SJSA1 (cell line): ENCODE data around the gene LYSMD1. TPM values are rescaled to one million over a fixed set of nuclear protein-coding genes. Genes with fewer than 3 reads are reported as not detected.
"Not testable (repeated sequence)": the region's sequence is repeated elsewhere in the genome, so short reads cannot be mapped to it uniquely, and the experiment has no call there.

Source experiments
- DNase-seq, 2 experiments: peaks; one replicate each; pipeline ENCODE4 v3.0.0-alpha.2; 2015 to 2020; ENCODE audit warnings: low spot score in 2 of 2, low read depth in 1 of 2
- H3K27ac ChIP-seq: fragments of 250-450 bp; sonication (Bioruptor Pico); 2 replicates; pipeline ENCODE4 v1.5.1; 2020; ENCODE audit warnings: mild to moderate bottlenecking, moderate library complexity
- H3K27me3 ChIP-seq: fragments of 250-450 bp; sonication (Bioruptor Pico); replicated peaks from 2 replicates; pipeline ENCODE4 v1.5.1; 2020; ENCODE audit warnings: mild to moderate bottlenecking, moderate library complexity
- H3K36me3 ChIP-seq: fragments of 250-450 bp; sonication (Bioruptor Pico); 2 replicates; pipeline ENCODE4 v1.5.1; 2020; ENCODE audit warnings: mild to moderate bottlenecking
- H3K4me1 ChIP-seq: fragments of 250-450 bp; sonication (Bioruptor Pico); replicated peaks from 2 replicates; pipeline ENCODE4 v1.6.1; 2021; ENCODE audit warnings: mild to moderate bottlenecking
- H3K4me3 ChIP-seq: fragments of 250-450 bp; sonication (Bioruptor Pico); 2 replicates; pipeline ENCODE4 v1.5.1; 2020; ENCODE audit warnings: mild to moderate bottlenecking
- H3K9me3 ChIP-seq: fragments of 250-450 bp; sonication (Bioruptor Pico); replicated peaks from 2 replicates; pipeline ENCODE4 v1.5.1; 2020; ENCODE audit warnings: mild to moderate bottlenecking
- total RNA-seq: library from RNA; depleted of rRNA; stranded (reverse); fragments of >200 nt; shearing (Covaris generic); gene quantifications from 2 replicates; pipeline ENCODE4 v1.2.3, GENCODE V29; 2014; rRNA removed

The LYSMD1 gene, protein sequence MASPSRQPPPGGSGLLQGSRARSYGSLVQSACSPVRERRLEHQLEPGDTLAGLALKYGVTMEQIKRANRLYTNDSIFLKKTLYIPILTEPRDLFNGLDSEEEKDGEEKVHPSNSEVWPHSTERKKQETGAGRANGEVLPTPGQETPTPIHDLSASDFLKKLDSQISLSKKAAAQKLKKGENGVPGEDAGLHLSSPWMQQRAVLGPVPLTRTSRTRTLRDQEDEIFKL
- 15.8 and 18.3 TPM in 2 replicates for total RNA-seq

DNA sequence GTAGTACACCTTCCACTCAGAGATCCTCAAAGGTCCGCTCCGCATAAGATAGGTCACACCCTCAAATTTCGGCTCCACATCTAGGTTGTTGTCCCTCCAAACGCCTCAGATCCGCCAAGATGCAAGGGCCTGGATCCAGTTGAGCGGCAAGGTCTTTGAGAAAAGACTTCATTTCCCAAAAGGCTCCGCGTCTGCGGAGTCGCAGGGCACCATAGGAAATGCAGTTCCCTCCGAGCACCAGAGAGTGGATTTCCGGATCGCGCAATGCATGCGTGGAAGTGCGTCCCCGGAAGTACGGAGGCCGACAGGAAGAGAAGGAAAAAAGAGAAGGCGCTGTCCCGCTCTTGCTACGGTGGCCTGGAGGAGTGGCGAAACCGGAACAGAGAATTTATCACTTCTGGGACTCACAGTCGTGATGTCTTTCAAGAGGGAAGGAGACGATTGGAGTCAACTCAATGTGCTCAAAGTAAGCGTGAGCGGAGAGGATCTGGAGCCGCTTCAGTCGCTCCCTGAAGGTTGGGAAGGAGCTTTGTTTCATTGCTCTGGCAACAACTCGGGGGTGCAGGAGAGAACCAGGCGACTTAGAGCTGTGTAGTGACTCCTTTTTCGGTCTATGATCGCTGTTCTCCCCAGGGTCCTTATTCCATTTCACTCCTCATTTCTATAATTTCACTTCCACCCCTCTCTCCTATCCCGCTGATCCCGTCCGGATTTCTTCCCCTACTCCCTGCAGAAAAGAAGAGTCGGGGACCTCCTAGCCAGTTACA lies at the start of gene LYSMD1, which contains the start of gene SCNM1:
TSS of gene LYSMD1 (minus strand) at position 165 of the 767 bp plus-strand sequence. CDS start 644 bp downstream, outside the sequence.
TSS of gene SCNM1 (plus strand) at position 407 of the 767 bp plus-strand sequence. CDS start at position 416, 9 bp downstream.
- peak within 1 kb of the TSS; percentile 36 for H3K27ac ChIP-seq
- no peaks in the 10 kb centered on the region for H3K9me3 ChIP-seq
- peak within 1 kb of the TSS; percentile 51 for H3K4me3 ChIP-seq
- H3K27me3 ChIP-seq: no peaks in the 10 kb centered on the region
- H3K36me3 ChIP-seq: peaks cover 53% of the 10 kb centered on the region
- H3K4me1 ChIP-seq: peaks cover 19% of the 10 kb centered on the region
- peak; percentile 97 to 98 for DNase-seq

DNA sequence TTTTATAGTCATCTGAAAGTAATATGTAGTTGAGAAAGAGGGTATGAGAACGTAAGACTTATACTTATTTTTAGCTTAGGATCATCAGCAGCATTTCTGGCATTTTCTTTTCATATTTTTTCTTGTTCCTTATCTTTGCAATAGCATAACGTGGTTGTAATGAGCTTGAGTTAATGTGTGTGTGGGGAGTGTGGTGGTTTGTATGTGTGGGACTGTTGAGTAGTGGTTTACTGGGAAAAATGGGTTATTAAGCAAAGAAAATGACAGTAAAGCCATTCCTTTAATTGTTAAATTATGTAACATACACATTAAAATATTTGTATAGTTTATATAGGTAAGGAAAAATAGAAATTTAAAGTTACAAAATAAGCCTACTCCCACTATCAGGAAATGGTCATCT lies 47.9 kb upstream of the LYSMD1 start:
- Histone ChIP-seq H3K36me3 (peaks cover 83% of the 10 kb centered on the region), H3K9me3 (no peaks in the 10 kb centered on the region), H3K4me1 (no peaks in the 10 kb centered on the region), H3K27me3 (no peaks in the 10 kb centered on the region), H3K4me3 (no peak overlapping the region), H3K27ac (no peak overlapping the region)
- DNase-seq: no peak

DNA sequence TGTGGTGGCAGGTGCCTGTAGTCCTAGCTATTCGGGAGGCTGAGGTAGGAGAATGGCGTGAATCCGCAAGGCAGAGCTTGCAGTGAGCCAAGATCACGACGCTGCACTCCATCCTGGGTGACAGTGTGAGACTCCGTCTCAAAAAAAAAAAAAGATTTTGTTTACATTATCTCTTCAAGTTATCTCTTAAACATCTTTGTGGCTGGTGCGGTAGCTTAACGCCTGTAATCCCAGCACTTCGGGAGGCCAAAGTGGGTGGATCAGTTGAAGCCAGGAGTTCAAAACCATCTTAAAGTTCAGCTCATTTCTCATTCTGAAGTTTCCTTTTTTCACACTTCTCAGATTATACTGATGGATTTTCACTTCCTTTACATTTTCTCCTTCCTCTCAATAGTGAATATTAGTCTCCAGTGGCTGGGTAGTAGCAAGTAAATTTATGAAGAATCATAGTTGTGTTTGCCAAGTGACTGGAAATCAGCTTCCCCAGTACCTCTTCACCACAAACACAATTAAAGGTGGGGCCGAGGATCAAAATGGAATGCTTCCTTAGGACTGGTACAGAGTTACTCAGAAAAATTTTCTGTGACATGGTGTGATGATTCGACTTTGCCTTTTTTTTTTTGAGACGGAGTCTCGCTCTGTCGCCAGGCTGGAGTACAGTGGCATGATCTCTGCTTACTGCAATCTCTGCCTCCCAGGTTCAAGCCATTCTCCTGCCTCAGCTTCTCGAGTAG lies 46.4 kb upstream of the LYSMD1 start:
- H3K27me3 ChIP-seq: no peaks in the 10 kb centered on the region
- H3K36me3 ChIP-seq: peaks cover 81% of the 10 kb centered on the region
- H3K4me1 ChIP-seq: no peaks in the 10 kb centered on the region
- no peak for DNase-seq
- H3K9me3 ChIP-seq: no peaks in the 10 kb centered on the region
- H3K4me3 ChIP-seq: no peak overlapping the region
- H3K27ac ChIP-seq: no peak overlapping the region

DNA sequence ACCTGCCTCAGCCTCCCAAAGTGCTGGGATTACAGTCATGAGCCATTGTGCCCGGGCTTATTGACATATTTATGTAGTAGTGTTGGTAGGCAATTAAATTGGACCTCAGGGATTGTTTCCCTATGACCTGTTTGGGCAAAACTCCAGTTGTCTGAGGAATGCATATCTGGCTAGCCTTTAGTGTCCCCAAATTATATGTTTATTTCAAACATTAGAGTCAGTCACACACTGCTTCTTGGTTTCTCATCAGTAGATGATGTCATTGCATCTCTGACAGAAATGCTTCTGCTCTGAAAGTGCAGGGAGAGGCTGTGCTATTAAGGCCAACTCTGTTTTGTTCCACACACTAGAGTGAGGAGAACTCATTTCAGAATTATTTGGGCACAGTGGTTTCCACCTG lies 45.1 kb upstream of the LYSMD1 start:
- Histone ChIP-seq H3K4me3 (no peak overlapping the region), H3K27ac (no peak overlapping the region), H3K4me1 (no peaks in the 10 kb centered on the region), H3K36me3 (peaks cover 86% of the 10 kb centered on the region), H3K9me3 (no peaks in the 10 kb centered on the region), H3K27me3 (no peaks in the 10 kb centered on the region)
- no peak for DNase-seq

DNA sequence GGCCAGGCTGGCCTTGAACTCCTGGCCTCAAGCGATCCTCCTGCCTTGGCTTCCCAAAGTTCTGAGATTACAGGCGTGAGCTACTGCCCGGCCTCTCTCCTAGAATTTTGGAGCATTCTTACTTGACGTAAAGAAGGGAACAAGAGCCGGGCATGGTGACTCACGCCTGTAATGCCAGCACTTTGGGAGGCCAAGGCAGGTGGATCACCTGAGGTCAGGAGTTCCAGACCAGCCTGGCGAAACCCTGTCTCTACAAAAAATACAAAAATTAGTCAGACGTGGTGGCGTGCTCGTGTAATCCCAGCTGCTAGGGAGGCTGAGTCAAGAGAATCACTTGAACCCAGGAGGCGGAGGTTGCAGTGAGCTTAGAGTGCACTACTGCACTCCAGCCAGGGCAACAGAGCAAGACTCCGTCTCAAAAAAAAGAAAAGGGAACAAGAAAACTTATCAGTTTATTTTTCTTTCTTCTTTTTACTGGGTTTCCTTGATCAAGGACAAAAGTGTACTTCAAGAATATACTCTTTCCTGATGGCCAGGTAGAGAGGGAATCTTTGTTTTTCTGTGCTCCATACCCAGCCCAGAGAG lies 39.8 kb upstream of the LYSMD1 start:
- not testable (repeated sequence) for DNase-seq, H3K27me3 ChIP-seq, H3K4me3 ChIP-seq, H3K4me1 ChIP-seq, H3K27ac ChIP-seq, H3K9me3 ChIP-seq
- H3K36me3 ChIP-seq: peaks cover 90% of the 10 kb centered on the region

DNA sequence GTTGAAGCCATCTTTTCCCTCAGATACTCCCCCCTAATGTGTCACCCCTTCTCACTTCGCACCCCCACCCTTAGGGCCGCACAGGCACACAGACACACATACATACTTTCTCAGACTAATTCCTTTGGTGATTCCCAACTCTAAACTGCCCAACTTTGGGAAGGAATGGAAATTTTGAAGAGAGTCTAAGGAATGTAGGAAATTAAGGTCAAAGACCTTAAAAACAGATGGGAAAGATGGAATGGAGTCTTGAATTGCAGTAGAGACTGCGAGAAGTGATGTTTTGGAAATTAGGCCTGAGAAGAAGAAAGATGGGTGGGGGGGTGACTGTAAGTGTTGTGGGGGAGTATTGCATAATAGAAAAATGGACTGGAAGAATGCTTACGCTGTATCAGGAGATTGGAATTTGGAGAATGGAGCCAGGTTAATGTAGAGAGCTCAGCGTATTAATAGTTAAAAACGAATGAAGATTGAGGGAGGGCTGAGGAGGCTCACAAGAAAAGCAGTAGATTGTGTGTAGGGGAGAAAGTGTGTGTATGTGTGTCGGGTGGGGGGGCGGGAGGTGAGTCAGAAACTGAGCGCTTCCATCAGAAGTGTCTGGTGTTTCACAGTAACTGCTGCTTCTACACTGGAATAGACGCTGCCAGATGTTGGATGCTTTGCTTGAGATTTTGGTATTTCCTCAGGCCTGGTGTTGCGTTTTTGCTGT lies 34.3 kb upstream of the LYSMD1 start:
- Histone ChIP-seq H3K4me1 (peaks cover 20% of the 10 kb centered on the region), H3K27me3 (no peaks in the 10 kb centered on the region), H3K9me3 (no peaks in the 10 kb centered on the region), H3K4me3 (peak overlapping the region; percentile 64), H3K27ac (peak overlapping the region; percentile 74), H3K36me3 (peaks cover 43% of the 10 kb centered on the region)
- DNase-seq: peak; percentile 61 to 75

DNA sequence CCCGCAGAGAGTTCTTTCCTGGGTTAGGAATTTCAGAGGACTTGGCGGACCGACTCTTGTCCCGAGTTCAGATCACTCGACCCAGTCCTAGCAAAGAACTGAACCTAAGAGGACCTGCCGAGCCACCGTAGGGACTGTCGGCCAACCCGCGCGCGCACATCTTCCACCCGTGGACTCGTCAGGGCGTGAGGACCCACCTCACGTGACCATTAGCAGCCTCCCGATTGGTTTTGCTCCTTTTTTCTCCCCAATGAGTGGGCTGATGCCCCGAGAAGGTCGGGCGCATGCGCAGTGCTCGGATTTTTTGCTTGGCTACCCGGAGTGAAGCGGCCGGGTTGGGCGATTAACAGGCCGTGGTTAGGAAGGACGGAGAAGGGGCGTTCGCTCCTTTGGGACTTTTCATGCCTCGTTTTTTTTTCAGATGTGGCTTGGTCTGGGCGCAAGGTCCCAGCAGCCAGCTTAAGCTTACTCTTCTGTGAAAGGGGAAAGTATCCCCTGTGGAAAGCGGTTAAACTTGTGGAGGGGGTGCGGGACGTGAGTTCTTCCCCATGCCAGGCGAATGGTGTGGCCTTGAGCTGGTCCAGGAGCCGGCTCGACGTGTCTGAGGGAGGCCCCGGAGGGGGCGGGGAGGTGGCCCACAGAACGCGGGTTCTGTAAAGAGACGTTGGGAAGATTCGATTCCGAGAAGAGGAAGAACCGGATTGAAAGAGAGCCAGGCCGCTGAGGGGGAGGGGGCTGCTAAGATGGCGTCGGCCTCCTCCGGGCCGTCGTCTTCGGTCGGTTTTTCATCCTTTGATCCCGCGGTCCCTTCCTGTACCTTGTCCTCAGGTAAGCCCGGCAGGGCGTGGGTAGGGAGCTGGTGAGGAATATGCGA lies 32.8 kb upstream of the LYSMD1 start, which contains the start of gene PIP5K1A:
TSS of gene PIP5K1A (plus strand) at position 299 of the 874 bp plus-strand sequence. CDS start at position 744, 445 bp downstream.
- peaks cover 25% of the 10 kb centered on the region for H3K4me1 ChIP-seq
- peak within 1 kb of the TSS; percentile 74 for H3K27ac ChIP-seq
- H3K27me3 ChIP-seq: no peaks in the 10 kb centered on the region
- no peaks in the 10 kb centered on the region for H3K9me3 ChIP-seq
- DNase-seq: peak; percentile 96 to 99
- H3K36me3 ChIP-seq: peaks cover 29% of the 10 kb centered on the region
- peak within 1 kb of the TSS; percentile 64 for H3K4me3 ChIP-seq

DNA sequence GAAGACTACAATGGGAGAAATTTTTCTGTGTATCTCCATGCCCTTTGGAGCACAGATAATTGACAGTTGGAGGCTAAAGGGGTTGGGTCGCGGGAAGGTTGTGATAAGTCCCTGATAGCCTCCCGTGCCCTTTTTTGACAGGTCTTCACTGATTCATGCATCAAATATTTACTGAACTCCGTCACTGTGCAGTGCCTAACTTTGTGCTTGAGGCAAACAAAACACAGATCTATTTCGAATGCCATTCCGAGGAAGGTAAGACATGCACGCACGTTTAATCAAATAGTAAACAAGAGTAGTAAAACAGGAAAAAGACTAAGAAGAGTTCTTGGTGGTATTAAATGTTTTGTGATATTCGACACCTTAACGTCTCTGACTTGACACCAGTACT lies 32.2 kb upstream of the LYSMD1 start:
- Histone ChIP-seq H3K4me1 (peaks cover 25% of the 10 kb centered on the region), H3K36me3 (peaks cover 23% of the 10 kb centered on the region), H3K9me3 (no peaks in the 10 kb centered on the region), H3K4me3 (peak overlapping the region; percentile 64), H3K27ac (peak overlapping the region; percentile 74), H3K27me3 (no peaks in the 10 kb centered on the region)
- DNase-seq: no peak

DNA sequence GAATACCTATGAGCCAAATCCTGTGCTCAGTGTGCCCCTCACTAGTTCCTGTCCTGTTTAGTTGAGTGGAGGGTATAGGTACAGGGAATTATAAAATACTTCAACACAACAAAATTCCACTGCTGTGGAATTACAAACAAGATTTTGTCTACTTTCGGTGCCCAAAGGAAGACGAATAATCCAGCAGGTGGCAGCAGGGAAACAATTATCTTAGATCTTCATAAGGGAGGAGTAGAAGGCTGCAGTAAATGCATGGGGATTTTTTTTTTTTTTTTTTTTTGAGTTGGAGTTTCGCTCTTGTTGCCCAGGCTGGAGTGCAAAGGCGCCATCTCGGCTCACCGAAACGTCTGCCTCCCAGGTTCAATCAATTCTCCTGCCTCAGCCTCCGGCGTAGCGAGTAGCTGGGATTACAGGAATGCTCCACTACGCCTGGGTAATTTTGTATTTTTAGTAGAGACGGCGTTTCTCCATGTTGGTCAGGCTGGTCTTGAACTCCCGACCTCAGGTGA lies 30.6 kb upstream of the LYSMD1 start:
- Histone ChIP-seq H3K27me3 (no peaks in the 10 kb centered on the region), H3K36me3 (peaks cover 8% of the 10 kb centered on the region), H3K4me3 (peak overlapping the region; percentile 30), H3K9me3 (no peaks in the 10 kb centered on the region), H3K4me1 (peaks cover 23% of the 10 kb centered on the region), H3K27ac (peak overlapping the region; percentile 90)
- DNase-seq: peak; percentile 77 to 84

DNA sequence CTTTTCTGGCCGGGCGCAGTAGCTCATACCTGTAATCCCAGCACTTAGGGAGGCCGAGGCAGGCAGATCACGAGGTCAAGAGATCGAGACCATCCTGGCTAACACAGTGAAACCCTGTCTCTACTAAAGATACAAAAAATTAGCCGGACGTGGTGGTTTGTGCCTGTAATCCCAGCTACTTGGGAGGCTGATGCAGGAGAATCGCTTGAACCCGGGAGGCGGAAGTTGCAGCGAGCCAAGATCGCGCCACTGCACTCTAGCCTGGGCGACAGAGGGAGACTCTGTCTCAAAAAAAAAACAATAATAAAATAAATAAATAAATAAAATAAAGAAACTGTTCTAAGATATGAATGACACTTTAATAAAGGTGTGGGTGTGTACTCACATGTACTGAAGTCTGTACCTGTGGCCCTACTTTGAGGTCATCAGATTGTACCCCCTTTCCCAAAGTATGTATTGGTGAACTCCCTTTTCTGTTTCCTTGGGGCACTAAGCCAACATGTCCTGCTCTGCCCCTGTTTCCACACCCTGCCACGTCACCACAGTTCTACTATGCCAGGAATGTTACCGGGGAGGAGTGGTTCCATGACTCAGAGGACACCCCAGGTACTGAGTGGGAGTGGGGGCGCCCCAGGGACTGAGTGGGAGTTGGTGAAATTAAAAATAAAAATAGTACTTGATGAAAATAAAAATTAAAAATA lies 29.3 kb upstream of the LYSMD1 start:
- Histone ChIP-seq H3K27ac (peak overlapping the region; percentile 90), H3K4me3 (peak overlapping the region; percentile 25), H3K4me1 (peaks cover 23% of the 10 kb centered on the region)
- H3K9me3 ChIP-seq, H3K27me3 ChIP-seq, H3K36me3 ChIP-seq: not testable (repeated sequence)
- peak; percentile 79 to 93 for DNase-seq

DNA sequence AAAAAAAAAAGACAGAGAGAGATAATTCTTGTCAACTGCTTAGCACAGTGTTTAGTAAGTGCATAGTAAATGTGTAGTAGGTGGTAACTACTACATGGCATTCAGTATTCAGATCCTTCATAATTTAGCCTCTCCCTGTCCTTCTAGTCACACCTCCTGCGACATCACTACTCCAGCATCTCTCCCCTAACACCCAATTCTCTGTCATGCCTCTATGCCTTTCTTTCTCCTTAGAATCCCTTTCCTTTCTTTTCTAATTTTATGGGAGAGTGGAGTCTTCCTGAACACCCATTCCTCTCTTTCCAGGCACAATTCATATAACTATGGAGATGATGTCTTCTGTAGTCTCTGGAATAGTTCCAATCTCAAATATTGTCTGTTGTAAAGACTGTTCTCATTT lies 28.2 kb upstream of the LYSMD1 start:
- H3K27ac ChIP-seq: no peak overlapping the region
- H3K4me3 ChIP-seq: no peak overlapping the region
- H3K4me1 ChIP-seq: peaks cover 27% of the 10 kb centered on the region
- no peaks in the 10 kb centered on the region for H3K9me3 ChIP-seq
- H3K36me3 ChIP-seq: peaks cover 2% of the 10 kb centered on the region
- no peak for DNase-seq
- H3K27me3 ChIP-seq: no peaks in the 10 kb centered on the region

DNA sequence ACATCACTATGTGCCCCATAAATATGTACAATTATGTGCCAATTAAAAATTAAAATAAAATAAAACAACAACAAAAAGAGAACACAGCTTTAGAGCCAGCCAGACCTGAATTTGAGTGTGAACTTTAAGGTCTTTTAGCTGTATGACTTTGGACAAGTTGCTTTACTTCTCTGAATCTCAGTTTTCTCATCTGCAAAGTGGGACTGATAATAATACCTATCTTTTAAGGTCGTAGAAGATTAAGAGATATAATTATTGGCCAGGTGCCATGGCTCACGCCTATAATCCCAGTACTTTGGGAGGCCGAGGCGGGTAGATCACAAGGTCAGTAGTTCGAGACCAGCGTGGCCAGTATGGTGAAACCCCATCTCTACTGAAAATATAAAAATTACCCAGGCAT lies 27.6 kb upstream of the LYSMD1 start:
- Histone ChIP-seq H3K27ac (no peak overlapping the region), H3K27me3 (no peaks in the 10 kb centered on the region), H3K36me3 (no peaks in the 10 kb centered on the region), H3K9me3 (no peaks in the 10 kb centered on the region), H3K4me1 (peaks cover 32% of the 10 kb centered on the region), H3K4me3 (no peak overlapping the region)
- DNase-seq: no peak
